ENCODE results near the gene CCDC182. TPM values are rescaled to one million over a fixed set of nuclear protein-coding genes. Genes with fewer than 3 reads are reported as not detected.
A peak's percentile ranks its signal among the peaks of the same experiment; 100 is the strongest.

The CCDC182 gene
- total RNA-seq, 1 donor, result not detected

DNA sequence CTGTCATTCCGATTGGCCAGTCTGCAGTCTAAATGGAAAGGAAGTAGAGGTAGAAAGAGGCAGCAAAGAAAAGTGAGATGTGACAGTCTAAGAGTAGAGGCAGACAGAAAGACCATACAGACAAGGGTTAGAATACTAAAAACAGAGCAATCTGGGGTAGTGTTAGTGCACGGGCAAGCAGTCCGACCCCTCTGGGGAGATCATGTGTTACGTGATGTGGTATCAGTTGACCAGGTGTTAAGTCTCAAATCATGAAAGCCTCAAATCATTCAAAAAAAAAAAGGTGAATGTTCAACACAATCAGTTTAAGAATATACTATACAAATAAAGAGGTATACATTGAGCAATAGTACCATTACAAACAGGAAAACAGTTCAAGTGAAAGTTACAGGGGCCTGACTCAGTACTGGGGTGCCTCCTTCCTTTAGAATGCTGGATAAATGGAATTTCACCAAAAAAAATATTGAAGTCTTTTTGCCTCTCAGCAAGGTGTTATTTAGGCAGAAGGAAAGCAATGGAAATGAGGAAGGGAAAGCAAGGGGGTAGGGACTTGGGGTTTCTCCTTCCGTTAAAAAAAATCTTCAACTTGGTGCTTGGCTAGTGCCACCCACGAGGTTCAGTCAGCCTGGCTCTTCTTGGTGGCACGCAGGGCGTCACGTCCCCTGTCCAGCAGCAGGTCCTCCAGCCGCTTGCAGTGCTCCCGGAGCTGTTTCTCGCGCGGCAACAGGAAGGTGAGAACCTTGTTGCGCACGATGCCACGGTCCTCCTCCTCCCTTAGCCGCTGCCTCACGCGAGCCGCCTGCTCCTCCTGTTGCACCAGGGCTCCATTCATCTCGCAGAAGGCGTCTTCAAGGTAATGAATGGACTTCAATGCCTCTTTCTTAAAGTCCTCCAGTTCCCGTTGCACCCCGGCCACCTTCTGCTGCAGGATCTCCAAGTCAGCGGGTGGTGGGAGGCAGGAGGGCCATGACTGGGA lies 616 bp downstream of the CCDC182 start:
- no peaks in the 10 kb centered on the region for H3K36me3 ChIP-seq (ENCODE audit: insufficient read depth, low read length)
- H3K27ac ChIP-seq (ENCODE audit: low read depth, low read length), result no peak overlapping the region
- peak; percentile 50 for DNase-seq (ENCODE audit: insufficient read length, low spot score, missing footprints)
- H3K27me3 ChIP-seq (ENCODE audit: insufficient read depth, low read length), result peaks cover 5% of the 10 kb centered on the region
- H4K20me1 ChIP-seq (ENCODE audit: insufficient read depth, low read length), result no peaks in the 10 kb centered on the region
- TF ChIP-seq CTCF (IDR thresholded peaks at IDR 0.05; ENCODE audit: extremely low read depth, low read depth, low read length), result no peak
- H2AFZ ChIP-seq (ENCODE audit: low read length), result no peak overlapping the region
- no peaks in the 10 kb centered on the region for H3K4me1 ChIP-seq (ENCODE audit: insufficient read depth, low read length)
- no peak overlapping the region for H3K4me2 ChIP-seq (ENCODE audit: insufficient read depth, low read length)
- no peak overlapping the region for H3K4me3 ChIP-seq (ENCODE audit: insufficient read depth, low read length)
- no peaks in the 10 kb centered on the region for H3K79me2 ChIP-seq (ENCODE audit: insufficient read depth, low read length)
- H3K9me3 ChIP-seq (ENCODE audit: low read depth, low read length), result no peaks in the 10 kb centered on the region

DNA sequence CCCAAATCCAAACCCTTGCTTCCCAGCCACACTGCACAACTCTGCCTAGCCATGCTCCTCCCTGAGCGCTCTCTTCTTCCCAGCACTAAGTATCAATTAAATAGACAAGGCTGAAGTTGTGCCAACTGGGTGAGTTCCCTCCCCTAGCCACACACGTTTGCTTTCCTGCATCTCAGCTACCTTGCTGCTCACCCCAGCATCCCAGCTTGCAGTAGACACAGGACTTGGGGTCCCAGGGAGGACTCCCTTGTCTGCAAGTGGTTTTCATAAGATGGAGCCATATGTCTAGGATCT lies 4.9 kb downstream of the CCDC182 start:
- Histone ChIP-seq H3K4me2 (ENCODE audit: insufficient read depth, low read length) (no peak overlapping the region), H3K4me3 (ENCODE audit: insufficient read depth, low read length) (no peak overlapping the region), H3K4me1 (ENCODE audit: insufficient read depth, low read length) (no peaks in the 10 kb centered on the region), H3K36me3 (ENCODE audit: insufficient read depth, low read length) (no peaks in the 10 kb centered on the region), H3K27me3 (ENCODE audit: insufficient read depth, low read length) (peaks cover 2% of the 10 kb centered on the region), H3K79me2 (ENCODE audit: insufficient read depth, low read length) (no peaks in the 10 kb centered on the region), H4K20me1 (ENCODE audit: insufficient read depth, low read length) (no peaks in the 10 kb centered on the region), H3K9me3 (ENCODE audit: low read depth, low read length) (no peaks in the 10 kb centered on the region), H2AFZ (ENCODE audit: low read length) (no peak overlapping the region), H3K27ac (ENCODE audit: low read depth, low read length) (no peak overlapping the region)
- DNase-seq (ENCODE audit: insufficient read length, low spot score, missing footprints), result no peak
- TF ChIP-seq CTCF (IDR thresholded peaks at IDR 0.05; ENCODE audit: extremely low read depth, low read depth, low read length), result peak; percentile 1

DNA sequence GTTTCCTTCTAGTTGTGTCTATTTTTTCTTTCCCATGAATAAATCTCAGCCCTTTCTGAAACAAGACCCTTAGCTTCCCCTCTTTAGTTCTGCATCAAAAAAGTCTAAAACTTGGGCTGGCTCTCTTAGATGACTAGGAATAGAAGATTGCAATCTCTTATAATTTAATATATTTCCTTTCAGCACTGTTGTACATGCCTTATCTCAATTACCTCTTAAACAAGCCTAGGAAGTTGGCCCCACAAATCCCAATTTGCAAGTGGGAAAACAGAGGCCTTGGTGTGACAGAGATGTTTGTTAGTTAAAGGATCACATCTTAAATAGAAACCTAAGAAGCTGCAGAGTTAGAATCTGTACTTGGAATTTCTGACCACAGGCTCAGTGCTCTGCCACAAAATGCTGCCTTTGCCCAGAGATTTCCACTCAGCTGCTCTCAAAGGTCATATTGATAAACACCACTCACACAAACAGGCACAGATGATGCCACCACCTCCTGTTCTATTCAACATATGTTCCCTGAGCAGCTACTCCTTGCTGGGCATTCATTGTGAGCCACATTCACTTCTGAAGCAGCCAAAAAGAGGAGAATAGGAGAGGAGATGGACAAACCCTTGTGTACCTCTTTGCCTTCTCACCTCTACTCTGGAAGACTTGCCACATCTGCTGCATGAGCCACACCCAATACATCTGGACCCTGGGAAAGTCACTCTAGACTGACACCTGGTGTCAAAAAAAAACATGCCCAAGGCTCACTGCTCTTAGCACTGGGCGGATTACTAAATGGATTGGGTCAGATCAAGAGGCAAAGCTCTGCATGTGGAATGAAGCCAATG lies 5.5 kb downstream of the CCDC182 start:
- H3K79me2 ChIP-seq (ENCODE audit: insufficient read depth, low read length), result no peaks in the 10 kb centered on the region
- H3K4me3 ChIP-seq (ENCODE audit: insufficient read depth, low read length), result no peak overlapping the region
- peak; percentile 55 for DNase-seq (ENCODE audit: insufficient read length, low spot score, missing footprints)
- H4K20me1 ChIP-seq (ENCODE audit: insufficient read depth, low read length), result no peaks in the 10 kb centered on the region
- TF ChIP-seq CTCF (IDR thresholded peaks at IDR 0.05; ENCODE audit: extremely low read depth, low read depth, low read length), result peak; percentile 26
- no peaks in the 10 kb centered on the region for H3K27me3 ChIP-seq (ENCODE audit: insufficient read depth, low read length)
- no peaks in the 10 kb centered on the region for H3K9me3 ChIP-seq (ENCODE audit: low read depth, low read length)
- H2AFZ ChIP-seq (ENCODE audit: low read length), result no peak overlapping the region
- H3K27ac ChIP-seq (ENCODE audit: low read depth, low read length), result no peak overlapping the region
- H3K4me1 ChIP-seq (ENCODE audit: insufficient read depth, low read length), result no peaks in the 10 kb centered on the region
- H3K36me3 ChIP-seq (ENCODE audit: insufficient read depth, low read length), result no peaks in the 10 kb centered on the region
- no peak overlapping the region for H3K4me2 ChIP-seq (ENCODE audit: insufficient read depth, low read length)

DNA sequence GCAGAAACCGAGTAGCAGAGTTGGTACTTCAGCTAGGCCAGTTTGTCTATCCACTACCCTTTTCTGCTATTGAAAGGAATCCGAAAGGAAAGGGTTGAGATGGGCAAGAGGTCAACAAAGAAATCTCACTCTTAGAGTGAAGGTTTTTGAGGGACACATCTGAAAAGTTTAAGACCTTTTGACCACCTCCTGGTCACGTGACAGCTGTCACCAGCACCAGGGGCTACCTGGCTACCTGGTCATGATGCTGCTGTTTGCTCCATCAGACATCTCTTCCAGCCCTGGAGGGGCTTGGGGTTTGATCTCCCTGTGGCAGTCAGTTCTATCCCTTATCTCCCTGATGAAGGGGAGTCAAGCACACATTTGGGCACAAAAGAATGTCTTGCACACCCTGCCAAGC lies 7.6 kb downstream of the CCDC182 start:
- DNase-seq (ENCODE audit: insufficient read length, low spot score, missing footprints), result no peak
- H2AFZ ChIP-seq (ENCODE audit: low read length), result no peak overlapping the region

More for the DNA sequence above, 7.6 kb downstream of the CCDC182 start:
- H3K79me2 ChIP-seq (ENCODE audit: insufficient read depth, low read length), result no peaks in the 10 kb centered on the region
- H3K27ac ChIP-seq (ENCODE audit: low read depth, low read length), result no peak overlapping the region
- no peak for TF ChIP-seq CTCF (IDR thresholded peaks at IDR 0.05; ENCODE audit: extremely low read depth, low read depth, low read length)
- no peak overlapping the region for H3K4me3 ChIP-seq (ENCODE audit: insufficient read depth, low read length)
- H3K27me3 ChIP-seq (ENCODE audit: insufficient read depth, low read length), result no peaks in the 10 kb centered on the region
- no peak overlapping the region for H3K4me2 ChIP-seq (ENCODE audit: insufficient read depth, low read length)
- no peaks in the 10 kb centered on the region for H4K20me1 ChIP-seq (ENCODE audit: insufficient read depth, low read length)
- H3K9me3 ChIP-seq (ENCODE audit: low read depth, low read length), result no peaks in the 10 kb centered on the region
- no peaks in the 10 kb centered on the region for H3K36me3 ChIP-seq (ENCODE audit: insufficient read depth, low read length)
- H3K4me1 ChIP-seq (ENCODE audit: insufficient read depth, low read length), result no peaks in the 10 kb centered on the region
